Activated CD8-positive, alpha-beta memory T cell treated with anti-CD3 and anti-CD28 coated beads, Interleukin-2, amount 50 U/mL, for 24 hours (primary cell): ENCODE measurements around the gene SSH3.

Source experiments
- DNase-seq: peaks from one replicate; pipeline ENCODE4 v3.0.0-alpha.2; 2020; ENCODE audit errors: extremely low read depth

SSH3 gene

GRCh38 chr11:67293090-67293489, 10.2 kb upstream of the SSH3 start:
- DNase-seq = no peak

GRCh38 chr11:67295846-67296245, 7.5 kb upstream of the SSH3 start:
- DNase-seq = no peak

GRCh38 chr11:67298786-67299185, 4.5 kb upstream of the SSH3 start:
- no peak for DNase-seq

- DNase-seq = no peak
Measured at GRCh38 chr11:67299471-67300191, 3.7 kb upstream of the SSH3 start.

- DNase-seq = no peak
Measured at GRCh38 chr11:67300256-67300755, 3.0 kb upstream of the SSH3 start.

- DNase-seq = no peak
Measured at GRCh38 chr11:67300756-67301312, 2.5 kb upstream of the SSH3 start.

GRCh38 chr11:67301313-67301921, 1.9 kb upstream of the SSH3 start:
- no peak for DNase-seq

- no peak for DNase-seq
Measured at GRCh38 chr11:67301951-67302516, 1.3 kb upstream of the SSH3 start.

- DNase-seq = no peak
Measured at GRCh38 chr11:67302571-67303131, 679 bp upstream of the SSH3 start.

GRCh38 chr11:67303835-67304411, 593 bp downstream of the SSH3 start:
- no peak for DNase-seq

- DNase-seq = no peak
Measured at GRCh38 chr11:67304511-67305113, 1.3 kb downstream of the SSH3 start.

GRCh38 chr11:67306769-67307544, 3.6 kb downstream of the SSH3 start:
- no peak for DNase-seq

GRCh38 chr11:67307545-67308001, 4.2 kb downstream of the SSH3 start:
- DNase-seq = no peak

- DNase-seq = no peak
Measured at GRCh38 chr11:67308031-67308866, 4.9 kb downstream of the SSH3 start.

GRCh38 chr11:67309166-67309565, 5.8 kb downstream of the SSH3 start:
- DNase-seq = no peak

- no peak for DNase-seq
Measured at GRCh38 chr11:67309661-67310061, 6.3 kb downstream of the SSH3 start.

GRCh38 chr11:67310246-67311050, 7.1 kb downstream of the SSH3 start:
- no peak for DNase-seq

GRCh38 chr11:67311051-67311555, 7.8 kb downstream of the SSH3 start:
- DNase-seq = no peak

GRCh38 chr11:67311556-67312082, 8.3 kb downstream of the SSH3 start:
- no peak for DNase-seq
